GM21381 (cell line): Measurements from ENCODE around the gene OR6K2.

Source experiments
- ATAC-seq: cut with Tn5 transposase; IDR thresholded peaks from one replicate; pipeline ENCODE4 v1.9.1; 2021; ENCODE audit warnings: mild to moderate bottlenecking, moderate library complexity; ENCODE audit not compliant: unreplicated experiment

Gene OR6K2

DNA sequence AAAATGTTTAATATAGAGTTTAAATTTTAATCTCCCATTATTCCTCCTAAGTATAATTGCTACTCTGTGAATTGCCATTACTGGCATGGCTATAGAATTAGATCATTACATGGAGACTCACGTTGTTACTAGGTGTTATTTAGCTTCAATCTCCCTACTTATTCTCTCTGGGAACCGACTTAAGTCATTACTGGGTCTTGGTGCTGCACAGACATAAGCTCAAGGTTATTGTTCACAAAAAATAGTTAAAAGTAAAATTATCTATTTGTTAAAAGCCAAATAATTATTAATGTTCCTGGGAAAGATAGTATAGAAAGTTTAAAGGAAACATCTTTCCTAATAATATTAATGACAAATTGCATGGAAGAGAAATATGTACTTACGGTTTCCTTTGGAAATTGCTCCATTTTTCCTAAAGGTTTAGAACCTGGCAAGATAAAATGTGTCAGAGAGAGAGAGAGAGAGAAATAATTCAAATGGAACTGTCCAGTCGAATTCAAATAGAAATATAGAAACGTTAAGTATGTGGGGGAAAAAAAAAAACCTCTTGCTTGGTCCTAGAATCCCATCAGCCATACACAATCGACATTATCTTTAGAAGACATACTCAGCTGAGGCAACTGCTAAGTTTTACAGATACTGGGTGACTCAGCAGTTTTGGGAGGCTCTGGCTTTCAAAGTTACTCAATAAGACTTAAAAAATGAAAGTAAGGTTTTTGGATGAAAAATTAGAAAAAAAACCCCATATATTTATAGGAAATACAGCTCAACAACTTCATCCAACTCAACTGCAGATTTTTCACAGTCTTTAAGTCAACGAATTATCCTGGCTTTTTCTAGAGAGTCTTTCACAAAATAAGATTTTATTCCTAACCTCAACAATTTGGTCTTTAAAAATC is 14.1 kb downstream of the OR6K2 start, which contains the start of gene SPTA1:
Gene SPTA1, minus strand, starts transcription at position 605 of the 899 bp plus-strand sequence. Its CDS starts 198 bp downstream, at position 407.
- no peak for ATAC-seq

DNA sequence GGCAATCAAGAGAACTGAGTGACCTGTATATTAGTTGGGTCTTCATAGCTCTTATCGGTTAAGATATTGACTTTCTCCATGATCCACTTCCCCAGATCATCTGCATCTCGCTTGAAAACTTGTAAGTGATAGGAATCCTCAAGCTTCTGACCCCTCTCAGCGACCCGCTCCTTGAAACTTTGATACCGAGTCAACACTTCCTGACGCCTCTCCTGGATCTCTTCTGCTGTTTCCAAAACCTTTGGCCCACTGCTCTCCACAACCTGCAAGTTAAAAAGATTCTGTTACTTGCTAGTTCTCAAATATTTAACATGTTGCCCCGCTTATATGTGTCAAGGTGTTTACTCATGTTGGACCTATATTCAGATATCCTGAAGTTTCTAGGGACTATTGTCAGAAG is 15.4 kb downstream of the OR6K2 start:
- ATAC-seq = no peak

DNA sequence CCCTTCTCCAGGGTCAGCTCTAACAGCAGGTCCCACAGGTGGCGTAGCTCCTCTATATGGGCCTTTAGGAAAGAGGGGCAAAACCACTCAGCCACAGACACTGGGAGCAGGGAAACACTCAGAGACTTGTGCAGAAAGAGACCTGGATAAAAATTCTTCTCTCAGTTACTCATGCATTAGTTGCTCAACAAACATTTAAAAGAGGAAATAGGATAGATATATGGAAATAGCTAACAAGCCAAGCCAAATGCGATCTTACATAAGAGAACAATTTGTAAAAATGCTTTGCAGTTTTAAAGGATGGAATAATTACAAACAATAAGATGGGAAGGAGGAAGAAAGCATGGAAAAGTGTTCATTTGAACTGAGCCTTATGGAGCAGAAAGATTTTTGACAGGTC is 18.8 kb downstream of the OR6K2 start:
- no peak for ATAC-seq

DNA sequence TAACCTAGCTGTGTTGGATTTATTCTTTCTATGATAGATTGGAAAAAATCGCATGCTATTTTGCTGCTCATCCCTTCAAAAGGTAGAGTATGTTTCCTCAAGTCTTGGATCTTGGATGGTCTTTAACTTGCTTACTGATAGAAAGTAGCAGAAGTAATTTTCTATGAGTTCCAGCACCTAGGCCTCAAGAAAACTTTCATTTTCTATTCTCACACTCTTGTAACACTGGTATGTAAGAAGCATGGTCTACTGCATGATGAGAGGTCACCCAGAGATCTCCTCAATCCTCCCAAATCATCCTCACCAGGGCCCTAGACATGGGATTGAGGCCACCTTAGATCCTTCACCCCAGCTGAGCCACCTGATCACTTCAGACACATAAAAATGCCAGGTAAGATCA is 21.2 kb downstream of the OR6K2 start:
- ATAC-seq = no peak

DNA sequence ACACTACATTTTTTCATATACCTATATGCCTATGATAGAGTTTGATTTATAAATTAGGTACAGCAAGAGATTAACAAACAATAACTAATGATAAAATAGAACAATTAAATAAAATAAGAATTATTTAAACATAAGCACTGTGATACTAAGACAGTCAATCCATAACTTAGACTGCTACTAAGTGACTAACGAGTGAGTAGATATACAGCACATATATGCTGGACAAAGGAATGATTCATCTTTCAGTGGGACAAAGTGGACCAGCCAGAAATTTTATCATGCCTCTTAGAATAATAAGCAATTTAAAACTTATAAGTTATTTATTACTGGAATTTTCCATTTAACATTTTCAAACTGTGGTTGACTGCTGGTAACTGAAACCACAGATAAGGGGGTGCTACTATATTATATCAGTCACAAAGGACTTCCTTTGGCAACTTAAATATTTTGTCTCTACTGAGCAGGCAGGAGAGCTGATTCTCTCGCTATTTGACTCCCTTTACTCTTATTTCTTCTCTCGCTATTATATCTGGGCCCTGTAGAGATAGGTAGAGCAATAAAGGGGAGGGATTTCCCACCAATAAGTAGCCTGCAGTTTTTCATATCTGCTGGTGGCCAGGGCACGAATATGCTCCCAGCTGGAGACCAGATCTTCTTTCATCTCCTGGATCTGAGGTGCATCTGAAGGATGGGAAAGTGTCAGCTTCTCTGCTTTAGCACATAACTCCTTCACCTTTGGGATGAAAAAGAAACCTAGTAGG is 24.7 kb downstream of the OR6K2 start:
- no peak for ATAC-seq

DNA sequence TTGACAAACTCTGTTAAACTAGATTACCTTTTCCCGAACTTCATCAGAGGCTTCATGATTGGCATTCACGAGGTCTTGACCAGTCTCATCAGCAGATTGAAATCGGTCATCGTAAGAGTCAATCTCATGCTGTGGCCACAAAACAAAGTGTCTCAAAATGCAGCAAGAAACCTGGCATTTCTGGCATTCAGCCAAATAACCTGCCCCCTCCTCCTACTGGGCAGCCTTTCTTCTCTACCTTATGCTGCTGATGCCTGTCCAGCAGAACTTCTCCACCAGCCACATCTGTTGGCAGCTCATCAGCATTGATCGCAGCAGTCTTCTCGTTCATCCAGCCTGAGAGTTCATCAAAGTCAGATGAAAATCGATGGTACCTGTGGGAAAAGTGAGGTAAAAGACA is 26.1 kb downstream of the OR6K2 start:
- ATAC-seq = no peak

DNA sequence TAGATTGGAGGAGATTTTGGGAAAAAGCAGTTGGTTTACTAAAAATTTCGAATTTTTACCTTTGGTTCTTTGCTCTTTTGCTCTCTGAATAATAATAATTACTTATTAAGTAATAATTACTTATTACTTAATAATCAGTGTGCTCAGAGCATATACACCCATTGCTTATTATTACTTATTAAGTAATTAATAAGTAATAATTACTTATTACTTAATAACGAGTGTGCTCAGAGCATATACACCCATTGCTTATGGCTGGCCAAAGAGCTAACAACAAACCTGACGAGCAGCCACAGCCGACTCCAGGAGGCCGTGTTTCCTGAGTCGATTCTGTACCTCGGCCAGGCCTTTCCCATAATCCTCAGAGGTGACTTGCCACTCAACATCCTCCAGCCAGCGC is 34.4 kb downstream of the OR6K2 start:
- ATAC-seq = no peak

DNA sequence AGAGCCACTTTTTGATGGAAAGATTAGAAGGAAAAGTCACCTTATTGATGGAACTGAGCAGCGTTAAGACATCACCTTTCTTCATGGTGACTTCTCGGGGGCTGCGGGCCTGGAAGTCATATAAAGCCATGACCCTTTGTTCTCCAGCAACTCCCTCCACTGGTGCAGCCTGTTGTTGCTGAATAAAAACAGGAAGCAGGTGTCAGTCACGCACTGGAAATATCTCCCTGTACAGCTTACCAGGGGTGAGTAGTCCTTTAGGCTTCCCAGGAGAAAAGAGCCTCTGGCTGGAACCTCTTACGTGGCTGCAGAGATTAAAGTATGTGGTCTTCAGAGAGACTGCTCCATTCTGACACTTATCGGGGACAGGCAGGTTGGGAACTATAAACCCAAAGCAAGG is 45.9 kb downstream of the OR6K2 start:
- no peak for ATAC-seq

DNA sequence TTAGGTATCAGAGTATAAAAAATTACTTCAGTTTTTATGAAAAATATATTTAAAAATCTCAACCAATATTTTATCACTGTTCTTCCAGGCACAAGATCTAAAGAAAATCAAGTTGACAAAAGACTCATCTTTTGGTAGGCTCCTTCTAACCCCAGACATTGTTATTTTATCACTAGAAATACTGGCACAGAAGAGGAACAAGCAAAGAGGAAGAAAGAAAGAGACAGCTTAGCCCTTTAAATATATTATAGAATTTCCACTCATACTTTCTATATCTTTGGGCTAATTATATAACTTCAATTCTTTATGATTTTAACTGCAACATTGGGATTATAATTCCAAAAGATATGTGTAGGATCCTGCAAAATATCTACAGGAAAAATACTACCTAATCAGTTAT is 46.4 kb downstream of the OR6K2 start:
- ATAC-seq = no peak

DNA sequence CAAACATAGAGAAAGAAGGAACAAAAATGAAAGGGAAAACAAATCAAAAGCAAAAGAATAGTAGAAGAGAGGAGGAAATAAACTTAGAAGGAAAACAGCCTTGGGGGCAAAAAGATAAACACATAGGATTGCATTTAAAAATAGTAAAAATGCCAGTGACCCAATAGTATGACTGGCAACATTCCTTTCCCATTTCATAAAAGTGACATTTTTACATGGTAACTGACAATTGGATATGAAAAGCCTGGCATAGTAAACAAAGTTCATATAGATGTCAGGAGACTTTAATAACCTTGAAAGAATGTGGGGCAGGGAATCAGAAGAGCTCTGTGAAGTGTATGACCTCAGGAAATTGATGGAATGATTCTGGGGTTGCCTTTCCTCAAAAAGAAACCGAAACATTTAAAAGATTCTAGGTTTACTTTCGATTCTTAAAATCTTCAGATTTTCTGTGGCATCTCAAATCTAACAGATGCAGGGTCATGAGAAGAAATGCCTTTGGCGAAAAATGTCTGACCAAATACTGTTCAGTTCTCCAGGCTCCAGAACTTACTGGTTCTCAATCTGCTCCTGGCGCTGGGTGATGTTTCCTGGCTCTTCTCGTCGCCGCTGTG is 47.6 kb downstream of the OR6K2 start:
- no peak for ATAC-seq
